Measurements from ENCODE around the gene RMRP.

DNA sequence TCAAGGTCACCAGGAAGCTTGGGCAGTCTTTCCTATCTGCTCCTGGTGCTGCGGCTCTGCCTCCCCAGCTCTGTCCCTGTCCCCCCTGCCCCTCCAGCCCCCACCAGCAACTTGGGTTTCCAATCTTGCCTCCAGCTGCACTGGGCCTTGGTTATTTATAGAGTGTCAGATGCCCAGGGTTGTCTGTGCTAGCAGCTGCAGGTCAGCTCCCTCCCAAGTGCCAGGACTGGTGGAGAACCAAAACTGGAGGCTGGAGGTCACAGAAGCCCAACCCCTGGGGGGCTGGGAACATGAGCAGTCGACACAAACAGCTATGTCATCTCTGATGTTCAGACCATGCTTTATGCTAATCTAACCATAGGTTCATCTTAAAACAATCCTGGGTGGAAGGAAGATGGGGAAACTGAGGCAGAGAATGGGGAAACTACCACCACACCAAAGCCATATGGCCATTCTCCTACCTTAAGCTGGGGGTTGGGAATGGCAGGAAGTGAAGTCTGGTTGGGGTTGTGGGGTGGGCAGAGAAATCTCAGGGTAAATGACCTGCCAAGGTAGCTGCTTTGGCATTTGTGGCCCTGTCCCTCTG, 30.2 kb upstream of the RMRP start:
- TF ChIP-seq, protein P1, sequence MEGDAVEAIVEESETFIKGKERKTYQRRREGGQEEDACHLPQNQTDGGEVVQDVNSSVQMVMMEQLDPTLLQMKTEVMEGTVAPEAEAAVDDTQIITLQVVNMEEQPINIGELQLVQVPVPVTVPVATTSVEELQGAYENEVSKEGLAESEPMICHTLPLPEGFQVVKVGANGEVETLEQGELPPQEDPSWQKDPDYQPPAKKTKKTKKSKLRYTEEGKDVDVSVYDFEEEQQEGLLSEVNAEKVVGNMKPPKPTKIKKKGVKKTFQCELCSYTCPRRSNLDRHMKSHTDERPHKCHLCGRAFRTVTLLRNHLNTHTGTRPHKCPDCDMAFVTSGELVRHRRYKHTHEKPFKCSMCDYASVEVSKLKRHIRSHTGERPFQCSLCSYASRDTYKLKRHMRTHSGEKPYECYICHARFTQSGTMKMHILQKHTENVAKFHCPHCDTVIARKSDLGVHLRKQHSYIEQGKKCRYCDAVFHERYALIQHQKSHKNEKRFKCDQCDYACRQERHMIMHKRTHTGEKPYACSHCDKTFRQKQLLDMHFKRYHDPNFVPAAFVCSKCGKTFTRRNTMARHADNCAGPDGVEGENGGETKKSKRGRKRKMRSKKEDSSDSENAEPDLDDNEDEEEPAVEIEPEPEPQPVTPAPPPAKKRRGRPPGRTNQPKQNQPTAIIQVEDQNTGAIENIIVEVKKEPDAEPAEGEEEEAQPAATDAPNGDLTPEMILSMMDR (IDR thresholded peaks at IDR 0.05) = no peak
- no peak for TF ChIP-seq POLR2A (IDR thresholded peaks at IDR 0.05)
